ENCODE results near the gene PSME1.

DNA sequence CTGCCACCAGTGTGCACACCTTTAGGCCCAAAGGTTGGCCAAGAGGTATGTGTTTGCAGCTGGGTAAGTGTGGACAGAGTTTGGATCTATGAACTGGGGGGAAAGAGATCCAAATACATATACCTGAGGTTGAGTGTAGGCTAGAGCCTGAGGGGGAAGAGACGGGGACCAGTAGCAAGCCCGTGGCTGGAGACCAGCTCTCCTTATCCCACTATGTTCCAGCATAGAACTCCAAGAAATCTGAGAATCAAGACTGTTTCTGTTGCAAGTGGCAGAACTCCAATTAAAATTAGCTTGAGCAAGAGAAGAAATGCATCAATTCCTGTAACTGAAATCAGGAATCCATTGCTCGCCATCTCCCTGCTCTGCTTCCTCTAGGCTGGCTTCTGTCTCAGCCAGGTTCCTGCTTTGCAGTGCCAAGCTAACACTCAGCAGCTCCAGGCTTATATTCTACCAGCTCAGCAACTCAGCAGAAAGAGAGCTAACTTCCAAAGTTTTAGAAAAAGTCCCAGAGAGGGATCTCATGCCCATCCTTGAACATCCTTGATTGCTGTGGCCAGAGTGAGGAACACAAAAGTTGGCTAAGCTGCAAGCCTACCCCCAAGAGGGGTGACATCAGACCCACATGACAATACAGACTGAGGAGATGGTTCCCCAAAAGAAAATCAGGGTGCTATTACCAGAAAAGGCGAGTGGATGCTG, 43.3 kb upstream of the PSME1 start:
- TF ChIP-seq POLR2AphosphoS5 (IDR thresholded peaks at IDR 0.05; ENCODE audit: low read depth), result no peak
- TF ChIP-seq, protein P1, sequence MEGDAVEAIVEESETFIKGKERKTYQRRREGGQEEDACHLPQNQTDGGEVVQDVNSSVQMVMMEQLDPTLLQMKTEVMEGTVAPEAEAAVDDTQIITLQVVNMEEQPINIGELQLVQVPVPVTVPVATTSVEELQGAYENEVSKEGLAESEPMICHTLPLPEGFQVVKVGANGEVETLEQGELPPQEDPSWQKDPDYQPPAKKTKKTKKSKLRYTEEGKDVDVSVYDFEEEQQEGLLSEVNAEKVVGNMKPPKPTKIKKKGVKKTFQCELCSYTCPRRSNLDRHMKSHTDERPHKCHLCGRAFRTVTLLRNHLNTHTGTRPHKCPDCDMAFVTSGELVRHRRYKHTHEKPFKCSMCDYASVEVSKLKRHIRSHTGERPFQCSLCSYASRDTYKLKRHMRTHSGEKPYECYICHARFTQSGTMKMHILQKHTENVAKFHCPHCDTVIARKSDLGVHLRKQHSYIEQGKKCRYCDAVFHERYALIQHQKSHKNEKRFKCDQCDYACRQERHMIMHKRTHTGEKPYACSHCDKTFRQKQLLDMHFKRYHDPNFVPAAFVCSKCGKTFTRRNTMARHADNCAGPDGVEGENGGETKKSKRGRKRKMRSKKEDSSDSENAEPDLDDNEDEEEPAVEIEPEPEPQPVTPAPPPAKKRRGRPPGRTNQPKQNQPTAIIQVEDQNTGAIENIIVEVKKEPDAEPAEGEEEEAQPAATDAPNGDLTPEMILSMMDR (conservative IDR thresholded peaks at IDR 0.05; ENCODE audit: low read depth in 2 of 2), result no peak
- TF ChIP-seq EZH2 (IDR thresholded peaks at IDR 0.05; ENCODE audit: low read depth, unreplicated experiment), result no peak
- TF ChIP-seq, protein P2, sequence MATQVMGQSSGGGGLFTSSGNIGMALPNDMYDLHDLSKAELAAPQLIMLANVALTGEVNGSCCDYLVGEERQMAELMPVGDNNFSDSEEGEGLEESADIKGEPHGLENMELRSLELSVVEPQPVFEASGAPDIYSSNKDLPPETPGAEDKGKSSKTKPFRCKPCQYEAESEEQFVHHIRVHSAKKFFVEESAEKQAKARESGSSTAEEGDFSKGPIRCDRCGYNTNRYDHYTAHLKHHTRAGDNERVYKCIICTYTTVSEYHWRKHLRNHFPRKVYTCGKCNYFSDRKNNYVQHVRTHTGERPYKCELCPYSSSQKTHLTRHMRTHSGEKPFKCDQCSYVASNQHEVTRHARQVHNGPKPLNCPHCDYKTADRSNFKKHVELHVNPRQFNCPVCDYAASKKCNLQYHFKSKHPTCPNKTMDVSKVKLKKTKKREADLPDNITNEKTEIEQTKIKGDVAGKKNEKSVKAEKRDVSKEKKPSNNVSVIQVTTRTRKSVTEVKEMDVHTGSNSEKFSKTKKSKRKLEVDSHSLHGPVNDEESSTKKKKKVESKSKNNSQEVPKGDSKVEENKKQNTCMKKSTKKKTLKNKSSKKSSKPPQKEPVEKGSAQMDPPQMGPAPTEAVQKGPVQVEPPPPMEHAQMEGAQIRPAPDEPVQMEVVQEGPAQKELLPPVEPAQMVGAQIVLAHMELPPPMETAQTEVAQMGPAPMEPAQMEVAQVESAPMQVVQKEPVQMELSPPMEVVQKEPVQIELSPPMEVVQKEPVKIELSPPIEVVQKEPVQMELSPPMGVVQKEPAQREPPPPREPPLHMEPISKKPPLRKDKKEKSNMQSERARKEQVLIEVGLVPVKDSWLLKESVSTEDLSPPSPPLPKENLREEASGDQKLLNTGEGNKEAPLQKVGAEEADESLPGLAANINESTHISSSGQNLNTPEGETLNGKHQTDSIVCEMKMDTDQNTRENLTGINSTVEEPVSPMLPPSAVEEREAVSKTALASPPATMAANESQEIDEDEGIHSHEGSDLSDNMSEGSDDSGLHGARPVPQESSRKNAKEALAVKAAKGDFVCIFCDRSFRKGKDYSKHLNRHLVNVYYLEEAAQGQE (IDR thresholded peaks at IDR 0.05; ENCODE audit: unreplicated experiment), result no peak
- no peak for TF ChIP-seq EZH2phosphoT487 (IDR thresholded peaks at IDR 0.05; ENCODE audit: unreplicated experiment)
- no peak for TF ChIP-seq CREB1 (CRISPR knock-in tag; IDR thresholded peaks at IDR 0.05; ENCODE audit: low read depth)
- TF ChIP-seq JUNB (IDR thresholded peaks at IDR 0.05; ENCODE audit: unreplicated experiment), result no peak
- TF ChIP-seq NANOG (IDR thresholded peaks at IDR 0.05; ENCODE audit: borderline replicate concordance), result no peak
- TF ChIP-seq, protein P3, sequence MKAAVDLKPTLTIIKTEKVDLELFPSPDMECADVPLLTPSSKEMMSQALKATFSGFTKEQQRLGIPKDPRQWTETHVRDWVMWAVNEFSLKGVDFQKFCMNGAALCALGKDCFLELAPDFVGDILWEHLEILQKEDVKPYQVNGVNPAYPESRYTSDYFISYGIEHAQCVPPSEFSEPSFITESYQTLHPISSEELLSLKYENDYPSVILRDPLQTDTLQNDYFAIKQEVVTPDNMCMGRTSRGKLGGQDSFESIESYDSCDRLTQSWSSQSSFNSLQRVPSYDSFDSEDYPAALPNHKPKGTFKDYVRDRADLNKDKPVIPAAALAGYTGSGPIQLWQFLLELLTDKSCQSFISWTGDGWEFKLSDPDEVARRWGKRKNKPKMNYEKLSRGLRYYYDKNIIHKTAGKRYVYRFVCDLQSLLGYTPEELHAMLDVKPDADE (IDR thresholded peaks at IDR 0.05), result no peak
- TF ChIP-seq ZNF331 (CRISPR knock-in tag; IDR thresholded peaks at IDR 0.05; ENCODE audit: low read depth), result no peak
- TF ChIP-seq, protein P4, sequence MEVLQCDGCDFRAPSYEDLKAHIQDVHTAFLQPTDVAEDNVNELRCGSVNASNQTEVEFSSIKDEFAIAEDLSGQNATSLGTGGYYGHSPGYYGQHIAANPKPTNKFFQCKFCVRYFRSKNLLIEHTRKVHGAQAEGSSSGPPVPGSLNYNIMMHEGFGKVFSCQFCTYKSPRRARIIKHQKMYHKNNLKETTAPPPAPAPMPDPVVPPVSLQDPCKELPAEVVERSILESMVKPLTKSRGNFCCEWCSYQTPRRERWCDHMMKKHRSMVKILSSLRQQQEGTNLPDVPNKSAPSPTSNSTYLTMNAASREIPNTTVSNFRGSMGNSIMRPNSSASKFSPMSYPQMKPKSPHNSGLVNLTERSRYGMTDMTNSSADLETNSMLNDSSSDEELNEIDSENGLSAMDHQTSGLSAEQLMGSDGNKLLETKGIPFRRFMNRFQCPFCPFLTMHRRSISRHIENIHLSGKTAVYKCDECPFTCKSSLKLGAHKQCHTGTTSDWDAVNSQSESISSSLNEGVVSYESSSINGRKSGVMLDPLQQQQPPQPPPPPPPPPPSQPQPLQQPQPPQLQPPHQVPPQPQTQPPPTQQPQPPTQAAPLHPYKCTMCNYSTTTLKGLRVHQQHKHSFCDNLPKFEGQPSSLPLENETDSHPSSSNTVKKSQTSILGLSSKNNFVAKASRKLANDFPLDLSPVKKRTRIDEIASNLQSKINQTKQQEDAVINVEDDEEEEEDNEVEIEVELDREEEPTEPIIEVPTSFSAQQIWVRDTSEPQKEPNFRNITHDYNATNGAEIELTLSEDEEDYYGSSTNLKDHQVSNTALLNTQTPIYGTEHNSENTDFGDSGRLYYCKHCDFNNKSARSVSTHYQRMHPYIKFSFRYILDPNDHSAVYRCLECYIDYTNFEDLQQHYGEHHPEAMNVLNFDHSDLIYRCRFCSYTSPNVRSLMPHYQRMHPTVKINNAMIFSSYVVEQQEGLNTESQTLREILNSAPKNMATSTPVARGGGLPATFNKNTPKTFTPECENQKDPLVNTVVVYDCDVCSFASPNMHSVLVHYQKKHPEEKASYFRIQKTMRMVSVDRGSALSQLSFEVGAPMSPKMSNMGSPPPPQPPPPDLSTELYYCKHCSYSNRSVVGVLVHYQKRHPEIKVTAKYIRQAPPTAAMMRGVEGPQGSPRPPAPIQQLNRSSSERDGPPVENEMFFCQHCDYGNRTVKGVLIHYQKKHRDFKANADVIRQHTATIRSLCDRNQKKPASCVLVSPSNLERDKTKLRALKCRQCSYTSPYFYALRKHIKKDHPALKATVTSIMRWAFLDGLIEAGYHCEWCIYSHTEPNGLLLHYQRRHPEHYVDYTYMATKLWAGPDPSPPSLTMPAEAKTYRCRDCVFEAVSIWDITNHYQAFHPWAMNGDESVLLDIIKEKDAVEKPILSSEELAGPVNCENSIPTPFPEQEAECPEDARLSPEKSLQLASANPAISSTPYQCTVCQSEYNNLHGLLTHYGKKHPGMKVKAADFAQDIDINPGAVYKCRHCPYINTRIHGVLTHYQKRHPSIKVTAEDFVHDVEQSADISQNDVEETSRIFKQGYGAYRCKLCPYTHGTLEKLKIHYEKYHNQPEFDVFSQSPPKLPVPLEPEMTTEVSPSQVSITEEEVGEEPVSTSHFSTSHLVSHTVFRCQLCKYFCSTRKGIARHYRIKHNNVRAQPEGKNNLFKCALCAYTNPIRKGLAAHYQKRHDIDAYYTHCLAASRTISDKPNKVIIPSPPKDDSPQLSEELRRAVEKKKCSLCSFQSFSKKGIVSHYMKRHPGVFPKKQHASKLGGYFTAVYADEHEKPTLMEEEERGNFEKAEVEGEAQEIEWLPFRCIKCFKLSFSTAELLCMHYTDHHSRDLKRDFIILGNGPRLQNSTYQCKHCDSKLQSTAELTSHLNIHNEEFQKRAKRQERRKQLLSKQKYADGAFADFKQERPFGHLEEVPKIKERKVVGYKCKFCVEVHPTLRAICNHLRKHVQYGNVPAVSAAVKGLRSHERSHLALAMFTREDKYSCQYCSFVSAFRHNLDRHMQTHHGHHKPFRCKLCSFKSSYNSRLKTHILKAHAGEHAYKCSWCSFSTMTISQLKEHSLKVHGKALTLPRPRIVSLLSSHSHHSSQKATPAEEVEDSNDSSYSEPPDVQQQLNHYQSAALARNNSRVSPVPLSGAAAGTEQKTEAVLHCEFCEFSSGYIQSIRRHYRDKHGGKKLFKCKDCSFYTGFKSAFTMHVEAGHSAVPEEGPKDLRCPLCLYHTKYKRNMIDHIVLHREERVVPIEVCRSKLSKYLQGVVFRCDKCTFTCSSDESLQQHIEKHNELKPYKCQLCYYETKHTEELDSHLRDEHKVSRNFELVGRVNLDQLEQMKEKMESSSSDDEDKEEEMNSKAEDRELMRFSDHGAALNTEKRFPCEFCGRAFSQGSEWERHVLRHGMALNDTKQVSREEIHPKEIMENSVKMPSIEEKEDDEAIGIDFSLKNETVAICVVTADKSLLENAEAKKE (CRISPR knock-in tag; IDR thresholded peaks at IDR 0.05), result no peak
- TF ChIP-seq ZNF114 (CRISPR knock-in tag; IDR thresholded peaks at IDR 0.05), result no peak
- no peak for TF ChIP-seq STAT1 (IDR thresholded peaks at IDR 0.05; ENCODE audit: unreplicated experiment)
